Activated CD8-positive, alpha-beta memory T cell treated with anti-CD3 and anti-CD28 coated beads, Interleukin-2, amount 50 U/mL, for 48 hours (primary cell): Measurements from ENCODE around the gene VAV3.
"Not testable (repeated sequence)": the region's sequence is repeated elsewhere in the genome, so short reads cannot be mapped to it uniquely, and the experiment has no call there.

Experiments
- DNase-seq: peaks from one replicate; pipeline ENCODE4 v3.0.0-alpha.2; 2020

Gene VAV3

GRCh38 chr1:107673006-107673405, 292.0 kb downstream of the VAV3 start:
- no peak for DNase-seq

DNA sequence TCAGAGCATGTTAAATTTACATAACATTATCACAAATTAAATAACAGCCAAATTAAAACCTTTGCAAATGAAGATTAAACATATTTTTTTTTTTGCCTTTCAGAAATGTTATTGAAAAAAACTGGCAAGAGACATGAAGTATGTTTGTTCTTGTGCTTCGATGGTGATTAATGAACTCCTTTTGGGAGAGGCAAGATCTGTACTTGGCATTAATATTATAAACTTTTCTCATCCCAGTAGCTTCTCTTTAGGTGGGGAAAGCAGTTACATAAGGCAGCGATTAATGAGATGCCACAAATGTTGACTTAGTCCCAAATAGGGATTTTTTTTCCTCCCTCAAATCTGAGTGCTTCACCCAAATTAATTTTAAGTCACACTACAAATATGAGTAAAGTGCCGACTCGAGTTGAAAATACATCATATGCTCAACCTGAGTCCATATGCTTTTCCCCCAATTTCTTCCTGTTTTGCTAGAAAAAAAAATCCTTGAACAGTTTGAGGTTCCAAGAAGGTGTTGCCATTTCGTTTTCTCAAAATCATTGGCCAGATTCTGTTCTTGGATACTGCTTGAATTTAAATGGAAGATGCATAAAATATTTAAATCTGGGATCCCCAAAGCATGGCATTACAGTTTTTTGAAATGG, 294.5 kb downstream of the VAV3 start:
- DNase-seq, result no peak

- no peak for DNase-seq
Observed at GRCh38 chr1:107669996-107670395, 295.0 kb downstream of the VAV3 start.

GRCh38 chr1:107668762-107669161, 296.2 kb downstream of the VAV3 start:
- no peak for DNase-seq

DNA sequence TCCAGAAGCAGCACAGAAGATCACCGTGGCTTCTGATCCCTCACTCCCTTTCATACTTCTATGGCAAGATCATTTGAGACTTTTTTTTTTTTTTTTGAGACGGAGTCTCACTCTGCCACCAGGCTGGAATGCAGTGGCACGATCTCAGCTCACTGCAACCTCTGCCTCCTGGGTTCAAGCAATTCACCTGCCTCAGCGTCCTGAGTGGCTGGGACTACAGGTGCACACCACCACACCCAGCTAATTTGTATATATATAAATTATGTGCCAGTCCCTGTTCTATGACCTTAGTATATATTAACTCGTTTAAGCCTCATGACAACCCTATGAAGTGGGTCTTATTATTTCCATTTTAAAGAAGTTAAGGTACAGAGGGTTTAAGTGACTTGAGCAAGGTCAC, 298.5 kb downstream of the VAV3 start:
- DNase-seq, result no peak

DNA sequence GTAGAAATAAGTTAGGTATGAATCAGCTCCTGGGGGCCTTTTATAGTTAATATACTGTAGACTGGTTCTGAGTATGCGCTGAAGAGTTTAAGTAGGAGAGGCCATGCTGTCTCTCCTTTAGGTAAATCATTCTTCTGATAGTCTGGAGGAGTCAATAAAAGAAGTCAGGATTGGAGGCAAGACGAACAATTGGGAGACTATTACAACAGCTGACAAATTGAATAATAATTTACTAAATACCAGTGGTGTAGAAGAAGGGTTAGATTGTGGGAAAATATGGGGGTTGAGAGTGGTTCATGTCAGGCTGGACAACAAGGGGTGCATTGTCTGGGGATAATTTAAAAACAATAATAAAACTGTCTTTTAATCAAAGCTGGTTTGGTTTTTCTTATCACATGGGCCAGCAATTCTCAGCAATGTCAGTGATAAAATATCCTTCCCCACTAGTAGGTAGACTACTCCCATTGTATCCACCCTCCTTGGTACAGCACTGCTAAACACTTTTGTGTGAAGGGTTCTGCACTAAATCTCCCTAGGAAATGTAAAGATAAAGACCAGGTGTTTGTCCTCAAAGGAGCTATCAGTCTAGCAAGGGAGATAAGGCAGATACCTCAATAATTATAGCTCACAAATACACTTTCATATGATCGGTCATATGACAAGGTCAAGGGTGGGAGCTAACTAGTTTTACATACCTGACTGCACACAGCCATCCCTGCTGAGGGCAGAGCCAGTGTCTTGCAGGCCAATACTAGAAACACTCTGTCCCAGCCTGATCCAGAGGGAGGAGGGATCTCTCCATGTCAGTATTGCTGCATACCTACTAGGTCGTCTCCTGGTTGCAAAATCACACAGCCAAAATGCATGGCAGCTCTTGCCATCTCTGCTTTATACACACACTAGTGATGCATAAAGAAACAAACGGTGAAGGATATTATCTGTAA, 299.7 kb downstream of the VAV3 start:
- DNase-seq, result no peak

DNA sequence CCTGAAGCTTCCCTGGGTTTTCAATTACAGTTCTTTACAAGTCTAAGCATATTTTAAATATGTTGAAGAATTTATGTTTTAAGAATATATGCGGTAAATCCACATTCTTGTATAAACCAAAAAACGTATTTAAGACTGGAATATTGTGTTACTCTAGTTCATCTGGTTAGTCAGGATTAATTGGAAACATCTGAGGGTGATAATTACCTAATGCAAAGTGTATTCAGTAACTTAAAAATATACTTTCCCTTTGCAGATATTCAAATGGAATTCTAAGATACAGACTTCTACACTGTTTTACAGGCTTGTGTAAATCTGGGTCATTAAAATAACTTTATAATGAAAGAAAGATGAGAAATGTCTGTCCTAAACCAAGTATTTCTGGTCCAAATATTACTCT, 302.0 kb downstream of the VAV3 start:
- no peak for DNase-seq

- no peak for DNase-seq
Observed at GRCh38 chr1:107661158-107661557, 303.8 kb downstream of the VAV3 start.

DNA sequence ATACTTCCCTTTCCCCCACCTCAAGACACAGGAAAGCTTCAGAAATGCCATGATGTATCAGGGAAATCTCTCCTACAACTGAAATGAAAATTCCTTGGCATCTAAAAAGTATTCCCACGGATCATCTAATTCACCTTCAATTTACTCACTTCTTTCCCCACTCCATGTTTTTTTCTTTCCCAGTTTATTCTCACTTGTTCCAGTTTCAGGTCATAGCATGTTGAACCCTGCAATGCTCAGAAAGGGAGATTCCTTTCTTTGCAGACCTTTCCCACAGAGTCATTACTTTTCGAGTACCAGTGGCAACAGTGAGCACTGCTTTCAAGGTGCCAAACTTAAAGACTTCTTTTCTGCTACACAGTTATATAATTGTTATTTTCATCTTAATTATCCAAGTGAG, 305.0 kb downstream of the VAV3 start:
- DNase-seq, result no peak

DNA sequence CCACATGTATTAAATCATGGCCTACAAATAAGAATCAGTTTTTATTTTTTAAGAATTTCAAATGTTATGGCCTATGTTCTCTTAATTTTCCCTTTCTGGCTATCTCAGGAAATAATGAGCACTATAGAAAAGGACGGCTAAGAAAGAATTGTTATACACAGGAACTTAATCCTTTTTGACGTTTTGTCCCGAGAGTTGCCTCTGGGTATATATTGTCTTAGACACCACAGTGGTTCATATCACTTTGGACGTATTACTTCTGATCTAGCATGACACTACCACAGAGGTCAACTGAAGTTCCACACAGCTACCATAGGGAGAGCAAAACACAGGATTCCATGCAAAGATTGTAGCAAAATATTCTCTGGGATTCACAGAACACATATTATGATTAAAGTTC, 307.6 kb downstream of the VAV3 start:
- no peak for DNase-seq

- no peak for DNase-seq
Observed at GRCh38 chr1:107653765-107654164, 311.2 kb downstream of the VAV3 start.

- no peak for DNase-seq
Observed at GRCh38 chr1:107653005-107653404, 312.0 kb downstream of the VAV3 start.

DNA sequence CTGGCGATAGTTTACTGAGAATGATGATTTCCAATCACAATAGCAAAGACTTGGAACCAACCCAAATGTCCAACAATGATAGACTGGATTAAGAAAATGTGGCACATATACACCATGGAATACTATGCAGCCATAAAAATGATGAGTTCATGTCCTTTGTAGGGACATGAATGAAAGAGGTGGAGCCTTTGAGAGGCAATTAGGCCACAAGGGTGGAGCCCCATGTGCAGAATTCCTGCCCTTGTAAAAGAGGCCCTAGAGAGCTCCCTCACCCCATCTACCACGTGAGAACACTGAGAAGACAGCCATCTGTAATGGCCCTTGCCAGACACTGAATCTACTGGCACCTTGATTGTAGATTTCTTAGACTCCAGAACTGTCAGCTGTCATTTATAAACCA, 314.2 kb downstream of the VAV3 start:
- DNase-seq, result not testable (repeated sequence)

- DNase-seq, result no peak
Observed at GRCh38 chr1:107649023-107649422, 316.0 kb downstream of the VAV3 start.

- DNase-seq, result no peak
Observed at GRCh38 chr1:107648071-107648470, 316.9 kb downstream of the VAV3 start.

GRCh38 chr1:107647012-107647411, 318.0 kb downstream of the VAV3 start:
- no peak for DNase-seq

- DNase-seq, result no peak
Observed at GRCh38 chr1:107643766-107644165, 321.2 kb downstream of the VAV3 start.

GRCh38 chr1:107640207-107640606, 324.8 kb downstream of the VAV3 start:
- no peak for DNase-seq

DNA sequence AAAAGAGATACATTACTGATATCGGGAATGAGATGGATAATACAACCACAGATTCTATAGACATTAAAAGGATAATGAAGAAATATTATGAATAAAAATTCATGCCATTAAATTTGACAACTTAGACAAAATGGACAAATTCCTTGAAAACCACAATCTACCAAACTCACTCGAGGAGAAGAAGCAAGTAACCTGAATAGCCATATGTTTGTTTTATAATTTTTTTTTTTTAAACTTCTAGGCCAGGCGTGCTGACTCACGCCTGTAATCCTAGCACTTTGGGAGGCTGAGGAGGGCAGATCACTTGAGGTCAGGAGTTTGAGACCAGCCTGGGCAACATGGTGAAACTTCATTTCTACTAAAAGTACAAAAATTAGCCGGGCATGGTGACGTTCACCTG, 327.9 kb downstream of the VAV3 start:
- no peak for DNase-seq

- no peak for DNase-seq
Observed at GRCh38 chr1:107633596-107633995, 331.4 kb downstream of the VAV3 start.

GRCh38 chr1:107626073-107626796, 338.7 kb downstream of the VAV3 start:
- no peak for DNase-seq

DNA sequence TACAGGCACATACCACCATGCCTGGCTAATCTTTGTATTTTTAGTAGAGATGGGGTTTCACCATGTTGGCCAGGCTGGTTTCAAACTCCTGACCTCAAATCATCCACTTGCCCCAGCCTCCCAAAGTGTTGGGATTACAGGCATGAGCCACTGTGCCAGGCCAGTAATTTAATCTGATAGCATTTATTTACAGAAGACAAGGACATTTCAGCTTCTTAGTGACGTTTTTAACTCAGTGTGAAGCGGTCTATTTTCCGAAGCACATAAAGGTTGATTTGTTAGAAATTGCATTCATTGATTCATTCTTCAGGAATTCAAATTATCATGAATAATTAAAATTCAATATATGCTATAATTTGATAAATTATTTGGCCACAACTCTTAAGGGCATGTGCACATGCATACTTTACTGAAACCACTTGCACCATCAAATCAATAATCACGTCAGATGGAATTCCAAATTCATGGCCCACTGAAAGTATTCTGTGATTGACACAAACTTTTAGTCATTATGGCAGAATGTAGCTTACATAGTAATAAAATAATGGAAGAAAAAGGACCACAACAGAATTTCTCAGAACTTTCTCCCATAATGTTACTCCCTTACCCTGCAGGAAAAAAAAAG, 339.5 kb downstream of the VAV3 start:
- DNase-seq, result no peak

DNA sequence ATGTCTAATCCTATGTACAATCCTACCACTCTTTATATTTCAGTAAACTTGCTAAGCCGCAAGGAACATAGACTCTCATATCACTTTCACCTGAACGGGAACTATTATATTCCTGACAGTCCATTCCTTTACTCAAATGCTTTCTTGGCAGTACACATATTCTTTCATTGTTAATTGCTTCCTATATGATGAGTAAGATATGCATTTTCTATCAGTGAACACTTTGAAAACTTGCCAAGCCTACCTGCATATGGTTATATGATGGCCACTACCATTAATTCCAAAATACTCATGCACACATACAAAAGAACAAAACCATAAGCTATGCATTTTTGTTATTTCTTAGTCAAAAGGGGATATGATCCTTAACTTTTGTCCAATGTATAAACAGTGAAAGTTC, 341.5 kb downstream of the VAV3 start:
- no peak for DNase-seq
